AG04449 (cell line): ENCODE results near the gene UST.

ENCODE experiments used
- CTCF ChIA-PET: fragments of 350-600 bp; formaldehyde crosslinking; extraction: SDS; loops from one replicate; lab custom pipeline; 2021; ENCODE audit warnings: antibody characterized with exemption; lab: Yijun Ruan, JAX
- POLR2A ChIA-PET: fragments of 400-600, 350-600 bp; formaldehyde crosslinking; extraction: SDS; loops from one replicate; lab custom pipeline; 2020; ENCODE audit warnings: antibody characterized with exemption, inconsistent platforms; lab: Yijun Ruan, JAX
- DNase-seq: peaks from one replicate; pipeline ENCODE4 v3.0.0-alpha.2; 2010; ENCODE audit warnings: low read depth, low spot score
- H3K4me3 ChIP-seq: 2 replicates; pipeline ENCODE4 v1.5.1; 2011; ENCODE audit warnings: low read depth, mild to moderate bottlenecking, control low read depth, low read length
- TF ChIP-seq, protein P1 (sequence below): IDR thresholded peaks from one replicate; pipeline ENCODE4 v1.5.1; 2011; ENCODE audit warnings: mild to moderate bottlenecking, moderate library complexity, low read length, control low read depth, inconsistent platforms; ENCODE audit not compliant: insufficient read depth; ENCODE audit errors: missing control alignments

UST gene

DNA sequence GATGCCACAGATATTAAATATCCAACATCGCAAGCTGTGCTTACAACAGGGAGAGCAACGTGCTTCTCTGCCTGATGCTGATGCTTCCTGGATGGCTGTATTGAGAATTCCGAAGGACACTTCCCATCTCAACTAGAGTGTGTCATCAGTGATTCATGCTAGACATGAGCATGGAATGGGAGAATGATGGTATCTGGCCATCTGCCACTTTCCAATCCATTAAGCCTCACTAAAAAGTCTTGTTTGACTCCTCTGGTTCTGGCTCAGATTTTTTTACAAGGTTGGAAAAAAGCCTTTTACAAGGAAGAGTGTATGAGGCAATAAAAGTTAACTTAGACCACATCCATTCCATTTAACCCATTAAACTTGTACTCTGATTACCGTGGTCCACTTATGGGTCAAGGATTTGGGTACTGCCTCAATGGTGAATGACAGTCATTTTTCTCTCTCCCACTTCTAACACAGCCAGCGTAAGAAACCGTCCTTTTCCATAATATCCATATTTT, 265.3 kb downstream of the UST start:
- CTCF ChIA-PET: interaction anchor here (0.7 to 5.2 kb wide), 4 partner anchors 15 to 455 kb away, joined by 3 to 51 read pairs (median 4); no protein-coding TSS in a partner anchor
- POLR2A ChIA-PET: interaction anchor here (1.1 kb wide), 1 partner anchor 14 kb away, joined by 3 read pairs; no protein-coding TSS in a partner anchor
- peak; percentile 98 for DNase-seq

DNA sequence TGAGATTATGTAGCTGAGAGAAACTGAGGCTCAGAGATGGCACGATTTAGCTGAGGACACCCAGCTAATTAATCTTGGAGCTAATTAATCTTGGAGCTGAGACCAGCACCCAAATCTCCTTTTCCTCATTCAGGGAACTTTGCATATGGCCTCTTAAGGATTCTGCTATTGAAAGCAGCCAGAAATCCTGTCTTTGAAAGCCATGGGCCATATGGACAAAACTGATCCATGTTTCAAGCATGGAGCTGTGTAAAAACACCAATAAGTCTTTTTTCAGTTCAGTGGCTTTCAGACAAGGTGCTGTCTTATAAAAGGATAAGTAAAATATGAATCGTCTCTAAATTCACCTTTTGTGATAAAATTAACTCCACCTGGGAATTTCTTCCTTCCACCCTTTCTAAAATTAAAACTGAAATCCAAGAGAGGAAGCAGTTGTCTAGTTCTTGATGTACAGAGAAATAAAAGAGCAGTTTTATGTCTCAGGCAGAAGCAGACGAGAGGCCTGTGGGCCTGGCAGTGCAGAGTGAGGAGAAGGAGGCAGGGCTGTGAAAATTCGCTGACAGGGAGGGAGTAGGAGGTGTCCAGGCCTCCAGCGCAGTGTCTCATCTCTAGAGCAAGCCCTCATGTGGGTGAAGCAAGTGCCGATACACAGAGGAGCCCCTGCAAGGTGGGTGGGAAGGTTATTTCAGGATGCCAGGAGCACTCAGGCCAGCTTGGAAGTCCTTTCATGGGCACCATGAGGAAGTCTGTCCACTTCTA, 266.9 kb downstream of the UST start:
- ChIA-PET CTCF (interaction anchor here (0.7 to 5.2 kb wide), 5 partner anchors 13 to 457 kb away, joined by 3 to 51 read pairs (median 3); no protein-coding TSS in a partner anchor), POLR2A (no interaction called here)
- TF ChIP-seq, protein P1, sequence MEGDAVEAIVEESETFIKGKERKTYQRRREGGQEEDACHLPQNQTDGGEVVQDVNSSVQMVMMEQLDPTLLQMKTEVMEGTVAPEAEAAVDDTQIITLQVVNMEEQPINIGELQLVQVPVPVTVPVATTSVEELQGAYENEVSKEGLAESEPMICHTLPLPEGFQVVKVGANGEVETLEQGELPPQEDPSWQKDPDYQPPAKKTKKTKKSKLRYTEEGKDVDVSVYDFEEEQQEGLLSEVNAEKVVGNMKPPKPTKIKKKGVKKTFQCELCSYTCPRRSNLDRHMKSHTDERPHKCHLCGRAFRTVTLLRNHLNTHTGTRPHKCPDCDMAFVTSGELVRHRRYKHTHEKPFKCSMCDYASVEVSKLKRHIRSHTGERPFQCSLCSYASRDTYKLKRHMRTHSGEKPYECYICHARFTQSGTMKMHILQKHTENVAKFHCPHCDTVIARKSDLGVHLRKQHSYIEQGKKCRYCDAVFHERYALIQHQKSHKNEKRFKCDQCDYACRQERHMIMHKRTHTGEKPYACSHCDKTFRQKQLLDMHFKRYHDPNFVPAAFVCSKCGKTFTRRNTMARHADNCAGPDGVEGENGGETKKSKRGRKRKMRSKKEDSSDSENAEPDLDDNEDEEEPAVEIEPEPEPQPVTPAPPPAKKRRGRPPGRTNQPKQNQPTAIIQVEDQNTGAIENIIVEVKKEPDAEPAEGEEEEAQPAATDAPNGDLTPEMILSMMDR: no peak
- no peak for DNase-seq
- no peak overlapping the region for H3K4me3 ChIP-seq

More for the DNA sequence above, 265.3 kb downstream of the UST start:
- no peak overlapping the region for H3K4me3 ChIP-seq
- TF ChIP-seq, protein P1: no peak

DNA sequence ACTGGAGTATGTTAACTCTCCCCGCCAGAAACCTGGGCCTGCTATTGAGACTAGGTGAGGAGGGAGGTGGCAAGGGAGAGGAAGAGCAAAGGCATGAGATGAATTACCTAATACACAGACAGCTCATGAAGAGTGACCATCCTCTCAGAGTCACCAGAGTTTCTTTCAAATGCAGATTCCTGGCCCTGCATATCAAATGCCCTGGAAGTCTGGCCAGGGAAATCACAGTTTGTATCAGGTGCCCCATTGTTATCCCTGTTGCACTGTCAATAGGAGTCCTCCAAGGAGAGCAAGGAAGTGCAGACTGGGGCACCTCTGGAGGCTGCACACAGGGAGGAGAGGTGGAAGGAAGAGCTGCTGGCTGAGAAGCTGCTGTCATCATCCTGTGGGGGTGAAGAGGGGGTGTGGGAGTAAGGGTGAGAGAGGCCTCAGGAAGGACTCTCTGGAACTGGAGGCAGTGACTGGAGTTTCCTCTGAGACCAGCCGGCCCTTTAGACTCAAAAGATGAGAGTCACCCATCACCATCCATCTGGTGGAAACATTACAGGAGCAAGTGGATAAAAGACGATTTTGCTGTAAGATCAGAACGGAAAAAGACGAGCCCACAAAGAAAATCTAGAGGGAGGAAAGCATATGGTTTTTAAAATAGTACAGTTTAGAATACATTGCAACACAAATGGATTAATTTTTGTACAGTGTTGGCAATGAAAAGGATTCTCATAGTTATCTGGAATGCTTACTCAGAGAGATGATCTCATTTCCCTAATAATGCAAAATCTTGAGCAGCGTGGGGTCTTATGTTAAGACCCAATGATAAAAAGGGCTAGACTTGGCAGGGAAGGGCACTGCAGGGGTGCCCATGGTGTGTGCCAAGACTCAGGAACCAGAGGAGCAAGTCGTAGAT, 268.1 kb downstream of the UST start:
- no peak for DNase-seq
- ChIA-PET POLR2A (no interaction called here), CTCF (interaction anchor here (0.8 to 5.2 kb wide), 2 partner anchors 12 to 437 kb away, joined by 4 to 51 read pairs; no protein-coding TSS in a partner anchor)
- H3K4me3 ChIP-seq: no peak overlapping the region
- TF ChIP-seq, protein P1: no peak

DNA sequence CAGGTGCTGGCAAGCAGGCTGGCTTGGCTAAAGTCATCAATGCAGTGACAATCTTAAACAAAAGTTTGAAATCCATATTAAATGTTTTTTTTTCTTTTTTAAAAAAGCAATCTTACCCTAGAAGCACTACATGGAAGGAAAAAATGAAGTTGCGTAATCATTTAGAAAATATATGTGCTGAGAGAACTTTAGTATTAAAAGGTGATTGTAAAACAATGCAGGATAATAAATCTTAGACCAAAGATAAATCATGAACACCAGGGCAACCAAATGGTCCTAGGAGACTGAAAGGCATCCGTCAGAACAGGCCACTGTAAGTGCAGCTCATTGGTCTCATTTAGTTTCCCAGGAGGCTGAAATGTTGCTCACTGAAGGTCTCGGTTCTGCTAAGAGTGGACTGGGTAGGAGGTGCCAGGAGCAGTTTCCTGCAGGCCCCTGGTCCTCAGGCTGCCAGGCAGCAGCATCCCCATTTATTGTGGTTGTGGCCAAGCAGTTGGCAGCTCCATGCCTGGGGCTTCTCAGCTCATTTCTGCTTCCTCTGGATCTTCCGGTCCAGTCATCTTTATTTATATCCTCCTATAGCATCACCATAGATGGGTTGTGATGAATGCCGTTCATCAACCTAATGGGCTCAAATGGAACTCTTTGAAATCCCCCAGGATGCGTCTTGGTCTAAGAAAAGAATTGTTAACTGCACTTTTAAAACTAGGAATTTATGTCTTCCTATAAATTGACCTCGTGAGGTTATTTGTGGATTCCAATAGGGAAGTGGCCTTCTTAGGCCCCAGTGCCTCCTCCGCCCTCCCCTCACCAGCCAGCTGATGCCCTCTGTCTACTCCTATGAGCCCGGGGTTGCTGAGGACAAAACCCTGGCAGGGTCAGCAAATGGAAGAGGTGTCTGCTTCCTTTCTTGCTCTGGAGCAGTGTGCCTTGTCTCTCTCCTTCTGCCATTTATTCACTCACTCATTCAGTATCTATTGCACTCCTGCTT, 269.0 kb downstream of the UST start:
- CTCF ChIA-PET: interaction anchor here (0.8 to 5.2 kb wide), 2 partner anchors 11 to 41 kb away, joined by 3 to 51 read pairs; no protein-coding TSS in a partner anchor
- POLR2A ChIA-PET: interaction anchor here (0.6 kb wide), 1 partner anchor 158 kb away, joined by 3 read pairs; no protein-coding TSS in a partner anchor
- DNase-seq: no peak
- TF ChIP-seq, protein P1: no peak
- H3K4me3 ChIP-seq: no peak overlapping the region

DNA sequence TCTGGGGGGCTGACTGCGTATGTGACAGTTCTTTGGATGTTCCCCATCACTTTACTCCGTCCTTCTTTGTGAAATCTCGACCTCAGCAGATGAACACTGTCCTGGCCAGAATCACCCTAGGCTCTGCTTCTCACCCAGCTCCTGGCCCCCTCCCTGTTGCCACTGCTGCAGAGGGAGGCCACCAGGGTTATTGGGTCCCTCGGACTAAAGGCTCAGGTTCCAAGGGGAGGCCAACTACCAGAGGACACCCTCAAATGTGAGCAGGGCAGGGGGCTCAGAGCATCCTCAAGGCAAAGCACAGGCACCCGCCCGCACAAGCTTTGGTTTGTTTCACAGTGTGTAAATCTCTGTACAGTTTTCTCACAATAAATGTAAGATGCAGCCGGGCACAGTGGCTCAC, 269.9 kb downstream of the UST start:
- CTCF ChIA-PET: interaction anchor here (0.6 to 0.8 kb wide), 3 partner anchors 9 to 449 kb away, joined by 3 read pairs; no protein-coding TSS in a partner anchor
- H3K4me3 ChIP-seq: no peak overlapping the region
- TF ChIP-seq, protein P1: no peak
- no peak for DNase-seq
- POLR2A ChIA-PET: no interaction called here
